PFSK-1 (cell line): Measurements from ENCODE around the gene H2BK1.

ENCODE experiments used
- FOXP2 ChIP-seq: optimal IDR thresholded peaks from 2 replicates; pipeline ENCODE3; 2011; ENCODE audit warnings: borderline replicate concordance, control low read depth, inconsistent platforms; ENCODE audit not compliant: insufficient read depth; ENCODE audit errors: extremely low read length, extremely low read depth
- REST ChIP-seq, 2 experiments: IDR thresholded peaks; 2 replicates each; pipeline versions ENCODE4 v1.6.1 to v1.8.0; 2011 to 2012; ENCODE audit warnings: low read depth in 2 of 2, low read length in 2 of 2, control low read depth in 1 of 2, inconsistent platforms in 1 of 2, mild to moderate bottlenecking in 1 of 2, moderate library complexity in 1 of 2; ENCODE audit not compliant: insufficient read depth in 1 of 2
- SIN3A ChIP-seq: IDR thresholded peaks from 2 replicates; pipeline ENCODE4 v1.6.1; 2012; ENCODE audit warnings: mild to moderate bottlenecking, low read length, moderate library complexity, borderline replicate concordance; ENCODE audit not compliant: insufficient read depth
- TAF1 ChIP-seq: IDR thresholded peaks from 2 replicates; pipeline ENCODE4 v1.6.1; 2012; ENCODE audit warnings: low read length, control low read depth, borderline replicate concordance; ENCODE audit not compliant: insufficient read depth

- TF ChIP-seq REST (IDR thresholded peaks at IDR 0.05; ENCODE audit: insufficient read depth in 1 of 2, low read depth in 2 of 2, low read length in 2 of 2) (no peak), SIN3A (no peak), TAF1 (no peak), FOXP2 (no peak)
These were observed 29.7 kb upstream of the H2BK1 start for GRCh38 chr7:151239837-151240459.
